ENCODE results near the gene NECTIN4. TPM values are rescaled to one million over a fixed set of nuclear protein-coding genes. Genes with fewer than 3 reads are reported as not detected.

The NECTIN4 gene
- total RNA-seq, 3 donors from 2014 or later, result 1.6 to 5.4 (median 4.6) TPM

DNA sequence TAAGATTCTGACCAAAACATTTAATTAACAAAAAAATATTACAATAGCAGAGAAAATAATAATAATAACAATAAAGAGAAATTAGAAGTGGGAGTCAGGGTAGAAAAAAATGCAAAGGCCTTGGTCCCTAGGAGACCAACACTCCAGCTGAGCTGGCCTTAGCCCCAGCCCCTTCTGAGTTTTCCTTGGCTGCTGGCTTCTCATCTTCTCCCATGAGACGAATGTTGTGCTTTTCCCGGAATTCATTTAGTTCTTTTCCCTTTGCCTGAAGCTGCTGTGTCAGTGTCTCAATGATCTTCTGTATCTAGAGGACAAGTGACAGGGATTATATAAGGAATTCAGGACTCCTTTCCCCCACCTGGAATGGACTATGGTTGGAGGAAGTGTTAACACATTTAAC lies 11.2 kb upstream of the NECTIN4 start:
- no peaks in the 10 kb centered on the region for H3K9me3 ChIP-seq
- H3K36me3 ChIP-seq (ENCODE audit: low read depth), result no peaks in the 10 kb centered on the region
- no peaks in the 10 kb centered on the region for H3K4me1 ChIP-seq (ENCODE audit: low read depth)
- intact Hi-C loops (cut with DNase I, micrococcal nuclease), result no loop called here
- no peak overlapping the region for H3K4me3 ChIP-seq
- DNase-seq (no peak), ATAC-seq (no peak)
- TF ChIP-seq, protein P1, sequence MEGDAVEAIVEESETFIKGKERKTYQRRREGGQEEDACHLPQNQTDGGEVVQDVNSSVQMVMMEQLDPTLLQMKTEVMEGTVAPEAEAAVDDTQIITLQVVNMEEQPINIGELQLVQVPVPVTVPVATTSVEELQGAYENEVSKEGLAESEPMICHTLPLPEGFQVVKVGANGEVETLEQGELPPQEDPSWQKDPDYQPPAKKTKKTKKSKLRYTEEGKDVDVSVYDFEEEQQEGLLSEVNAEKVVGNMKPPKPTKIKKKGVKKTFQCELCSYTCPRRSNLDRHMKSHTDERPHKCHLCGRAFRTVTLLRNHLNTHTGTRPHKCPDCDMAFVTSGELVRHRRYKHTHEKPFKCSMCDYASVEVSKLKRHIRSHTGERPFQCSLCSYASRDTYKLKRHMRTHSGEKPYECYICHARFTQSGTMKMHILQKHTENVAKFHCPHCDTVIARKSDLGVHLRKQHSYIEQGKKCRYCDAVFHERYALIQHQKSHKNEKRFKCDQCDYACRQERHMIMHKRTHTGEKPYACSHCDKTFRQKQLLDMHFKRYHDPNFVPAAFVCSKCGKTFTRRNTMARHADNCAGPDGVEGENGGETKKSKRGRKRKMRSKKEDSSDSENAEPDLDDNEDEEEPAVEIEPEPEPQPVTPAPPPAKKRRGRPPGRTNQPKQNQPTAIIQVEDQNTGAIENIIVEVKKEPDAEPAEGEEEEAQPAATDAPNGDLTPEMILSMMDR (IDR thresholded peaks at IDR 0.05), result no peak

DNA sequence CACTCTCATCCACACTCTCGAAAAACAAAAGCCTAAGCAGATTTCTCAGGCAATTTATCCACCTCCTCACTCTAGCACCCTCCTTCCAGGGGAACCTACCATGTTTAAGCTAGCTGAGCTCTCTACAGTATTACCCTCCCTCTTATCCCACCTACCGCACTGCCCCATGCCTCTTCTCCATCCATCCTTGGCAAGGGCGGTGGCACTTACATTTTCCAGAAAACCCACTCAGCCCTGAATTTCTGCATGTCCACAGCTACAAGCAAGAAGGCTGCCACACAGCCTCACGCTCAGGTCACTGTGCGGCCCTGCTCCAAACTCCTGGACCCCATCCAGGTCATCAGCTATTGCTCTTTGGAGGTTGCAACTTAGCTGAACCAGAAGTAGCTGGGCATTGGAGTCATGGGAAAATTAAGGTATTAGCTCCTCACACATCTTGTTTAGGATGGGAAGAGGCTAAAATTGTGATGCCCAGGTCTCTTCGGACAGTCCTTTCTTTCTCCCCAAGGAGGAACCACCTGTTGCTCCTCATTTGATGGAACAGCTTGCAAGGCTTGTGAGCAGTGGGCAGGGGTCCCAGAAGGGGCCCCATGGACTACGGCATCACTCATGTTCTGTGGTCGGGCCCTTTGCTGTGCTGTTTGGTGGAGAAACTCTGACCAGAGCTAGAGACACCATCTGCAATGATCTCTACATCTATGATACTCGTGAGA lies 9.9 kb upstream of the NECTIN4 start:
- H3K9me3 ChIP-seq, result no peaks in the 10 kb centered on the region
- ATAC-seq, result no peak
- intact Hi-C loops (cut with DNase I, micrococcal nuclease), result loop anchor here (5.0 to 10.0 kb wide), 3 partner anchors 52 to 104 kb away; partner anchors contain the start of gene USF1 (in 1 of the 2)

DNA sequence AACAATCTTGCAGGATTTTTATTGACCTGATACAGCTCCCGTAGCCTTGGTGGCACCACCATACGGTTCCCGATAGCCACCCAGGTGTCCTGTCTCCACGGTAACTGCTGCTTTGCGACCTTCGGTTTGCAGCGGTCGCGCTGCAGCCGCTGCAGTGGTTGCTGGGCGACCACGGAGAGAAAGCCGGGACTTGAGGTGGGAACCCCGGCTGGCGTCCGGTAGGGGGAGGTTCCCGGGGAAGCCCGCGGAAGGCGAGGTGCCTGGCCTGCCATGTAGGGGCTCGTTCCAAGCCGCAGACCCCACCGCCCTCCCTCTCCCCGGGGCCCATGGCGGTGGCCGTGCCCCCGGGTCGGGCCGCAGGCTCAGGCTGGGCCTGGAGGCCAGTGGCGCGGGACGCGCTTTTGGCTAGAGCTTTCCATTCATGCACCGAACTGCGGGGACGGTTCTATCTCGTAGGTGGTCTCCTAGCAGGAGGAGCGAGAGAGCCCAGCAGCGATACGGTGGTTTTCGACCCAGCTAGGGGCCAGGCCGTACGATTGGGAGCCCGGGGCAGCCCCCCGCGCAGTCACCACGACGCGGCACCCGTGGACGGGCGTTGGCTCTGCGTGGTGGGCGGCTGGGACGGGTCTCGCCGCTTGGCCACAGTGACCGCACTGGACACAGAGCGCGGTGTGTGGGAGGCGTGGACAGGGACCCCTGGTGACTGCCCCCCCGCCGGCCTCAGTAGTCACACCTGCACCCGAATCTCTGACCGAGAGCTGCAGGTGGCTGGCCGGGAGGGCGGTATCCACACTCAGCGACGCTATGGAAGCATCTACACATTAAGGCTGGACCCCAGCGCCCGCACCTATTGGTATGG lies 9.1 kb upstream of the NECTIN4 start, which contains the start of gene KLHDC9:
TSS of gene KLHDC9 (plus strand) at position 152 of the 859 bp plus-strand sequence. CDS start at position 327, 175 bp downstream.
- peak; percentile 95 for ATAC-seq
- TF ChIP-seq, protein P1 (IDR thresholded peaks at IDR 0.05), result peak; percentile 8

More for the DNA sequence above, 9.9 kb upstream of the NECTIN4 start:
- Histone ChIP-seq H3K4me3 (no peak overlapping the region), H3K36me3 (ENCODE audit: low read depth) (no peaks in the 10 kb centered on the region), H3K4me1 (ENCODE audit: low read depth) (no peaks in the 10 kb centered on the region)
- TF ChIP-seq, protein P1 (IDR thresholded peaks at IDR 0.05), result no peak
- no peak for DNase-seq

DNA sequence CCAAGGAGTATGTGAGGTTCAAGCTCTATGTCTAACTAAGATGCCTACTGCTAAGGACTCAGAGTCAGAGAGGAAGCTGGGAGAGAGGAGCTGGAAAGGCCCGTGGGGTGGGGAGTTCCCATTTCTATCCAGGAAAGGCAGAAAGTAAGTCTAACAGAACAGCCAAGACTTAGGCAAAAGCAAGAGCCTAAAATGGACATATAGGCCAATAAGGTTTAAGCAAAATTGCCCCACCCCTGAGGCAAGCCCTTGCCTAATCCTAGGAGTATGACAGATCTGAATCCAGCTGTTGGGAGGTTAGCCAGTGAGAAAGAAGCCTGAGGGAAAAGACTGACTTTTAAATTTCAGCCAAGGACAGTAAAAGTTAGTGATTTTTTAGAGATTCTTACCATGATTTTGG lies 7.2 kb upstream of the NECTIN4 start:
- intact Hi-C loops (cut with DNase I, micrococcal nuclease), result loop anchor here (5.0 to 10.0 kb wide), 3 partner anchors 49 to 102 kb away; partner anchors contain the start of gene USF1 (in 1 of the 2)
- no peaks in the 10 kb centered on the region for H3K4me1 ChIP-seq (ENCODE audit: low read depth)
- no peaks in the 10 kb centered on the region for H3K9me3 ChIP-seq
- no peak for DNase-seq
- TF ChIP-seq, protein P1 (IDR thresholded peaks at IDR 0.05), result no peak
- no peak for ATAC-seq
- H3K4me3 ChIP-seq, result no peak overlapping the region
- no peaks in the 10 kb centered on the region for H3K36me3 ChIP-seq (ENCODE audit: low read depth)

More for the DNA sequence above, 9.1 kb upstream of the NECTIN4 start, which contains the start of gene KLHDC9:
- H3K36me3 ChIP-seq (ENCODE audit: low read depth), result no peaks in the 10 kb centered on the region
- intact Hi-C loops (cut with DNase I, micrococcal nuclease), result loop anchor here (5.0 to 10.0 kb wide), 3 partner anchors 51 to 104 kb away; partner anchors contain the start of gene USF1 (in 1 of the 2)
- peak; percentile 90 to 93 (median 93) for DNase-seq
- H3K9me3 ChIP-seq, result no peaks in the 10 kb centered on the region
- H3K4me3 ChIP-seq, result peak within 1 kb of the TSS; percentile 50
- H3K4me1 ChIP-seq (ENCODE audit: low read depth), result no peaks in the 10 kb centered on the region

- intact Hi-C loops (cut with DNase I, micrococcal nuclease), result loop anchor here (5.0 to 10.0 kb wide), 3 partner anchors 49 to 101 kb away; partner anchors contain the start of gene USF1 (in 1 of the 2)
- no peak for ATAC-seq
- Histone ChIP-seq H3K36me3 (ENCODE audit: low read depth) (no peaks in the 10 kb centered on the region), H3K4me1 (ENCODE audit: low read depth) (no peaks in the 10 kb centered on the region), H3K4me3 (no peak overlapping the region), H3K9me3 (no peaks in the 10 kb centered on the region)
- no peak for DNase-seq
- TF ChIP-seq, protein P1 (IDR thresholded peaks at IDR 0.05), result no peak
Measured at GRCh38 chr1:161096015-161096414, 6.7 kb upstream of the NECTIN4 start.

Measured in mucosa of descending colon (tissue), 3 donors.